NCI-H2107 (cell line): Measurements from ENCODE around the gene PCGF3.
A peak's percentile ranks its signal among the peaks of the same experiment; 100 is the strongest.
"Not testable (repeated sequence)": the region's sequence is repeated elsewhere in the genome, so short reads cannot be mapped to it uniquely, and the experiment has no call there.

ENCODE experiments used
- DNase-seq: peaks from one replicate; lab custom pipeline; 2025; lab: John Stamatoyannopoulos, UW

Gene PCGF3

GRCh38 chr4:683247-683897 lies 22.3 kb upstream of the PCGF3 start:
- DNase-seq = no peak

- DNase-seq = peak; percentile 11
These were observed 21.5 kb upstream of the PCGF3 start for GRCh38 chr4:683982-684622.

GRCh38 chr4:684623-685327 lies 20.9 kb upstream of the PCGF3 start:
- DNase-seq = no peak

- DNase-seq = no peak
These were observed 19.8 kb upstream of the PCGF3 start for GRCh38 chr4:685679-686412.

GRCh38 chr4:686413-687040 lies 19.1 kb upstream of the PCGF3 start:
- no peak for DNase-seq

GRCh38 chr4:687048-687970 lies 18.3 kb upstream of the PCGF3 start:
- no peak for DNase-seq

- DNase-seq = no peak
These were observed 17.4 kb upstream of the PCGF3 start for GRCh38 chr4:687971-688853.

- no peak for DNase-seq
These were observed 16.6 kb upstream of the PCGF3 start, which contains the start of gene SLC49A3 for GRCh38 chr4:688854-689681. Gene SLC49A3 (minus strand): TSS chr4:689151. CDS start chr4:689127, 24 bp downstream.

- DNase-seq = no peak
These were observed 15.9 kb upstream of the PCGF3 start for GRCh38 chr4:689723-690122.

- DNase-seq = no peak
These were observed 12.7 kb upstream of the PCGF3 start for GRCh38 chr4:692771-693554.

GRCh38 chr4:694341-694940 lies 11.2 kb upstream of the PCGF3 start:
- DNase-seq = not testable (repeated sequence)

- no peak for DNase-seq
These were observed 5.6 kb upstream of the PCGF3 start for GRCh38 chr4:699816-700580.

- DNase-seq = no peak
These were observed 4.9 kb upstream of the PCGF3 start for GRCh38 chr4:700587-701264.

GRCh38 chr4:702618-703048 lies 3.0 kb upstream of the PCGF3 start:
- no peak for DNase-seq

- no peak for DNase-seq
These were observed 2.1 kb upstream of the PCGF3 start for GRCh38 chr4:703336-704197.
